Stimulated activated naive CD8-positive, alpha-beta T cell treated with anti-CD3 and anti-CD28 coated beads, Interleukin-15, Interleukin-2, amounts not matched to agents 100 U/mL and 50 U/mL, for 24 hours (primary cell): ENCODE data around the gene WIF1.

Experiments
- ATAC-seq: fragments of 150-1000 bp; cut with Tn5 transposase; one replicate; pipeline ENCODE4 v1.10.0; 2021
- DNase-seq: peaks from one replicate; pipeline ENCODE4 v3.0.0; 2021

The WIF1 gene

DNA sequence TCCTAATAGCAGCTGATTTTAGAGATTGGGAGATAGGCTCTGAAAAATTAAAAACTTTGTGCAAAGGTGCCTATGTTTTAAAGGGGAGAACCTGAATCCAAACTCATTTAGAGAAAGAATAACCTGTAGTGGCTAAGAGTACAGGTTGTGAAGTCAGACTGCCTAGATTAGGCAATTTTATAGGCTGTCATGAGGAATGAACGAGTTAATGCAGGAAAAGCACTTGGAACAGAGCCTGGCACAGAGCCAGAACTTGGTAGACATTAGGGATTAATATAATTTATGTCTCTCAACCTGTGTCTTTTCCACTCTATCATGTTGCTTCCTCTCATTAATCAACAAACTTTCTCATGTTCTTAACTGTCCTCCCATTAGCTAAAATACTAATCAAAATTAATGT, 98.1 kb downstream of the WIF1 start:
- DNase-seq, result no peak

DNA sequence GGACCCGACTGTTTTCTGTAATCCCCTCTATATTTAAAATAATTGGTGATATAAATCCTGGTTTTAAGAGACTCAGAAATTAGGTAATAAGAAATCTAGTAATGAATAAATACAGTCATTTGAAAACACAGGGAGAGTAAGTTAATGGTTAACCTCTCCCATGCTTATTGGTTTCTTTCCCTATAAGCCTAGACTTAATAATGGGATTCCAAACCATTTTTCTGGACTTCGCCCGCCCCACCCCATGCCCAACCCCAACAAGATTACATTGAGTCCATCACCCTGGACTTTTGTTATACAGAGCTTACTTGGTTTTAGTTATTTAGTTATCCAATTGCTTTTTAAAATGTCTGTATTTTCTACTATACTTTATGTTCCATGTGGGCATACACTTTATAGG, 98.7 kb downstream of the WIF1 start:
- ATAC-seq, result no peak
- no peak for DNase-seq

More for the DNA sequence above, 98.1 kb downstream of the WIF1 start:
- no peak for ATAC-seq

DNA sequence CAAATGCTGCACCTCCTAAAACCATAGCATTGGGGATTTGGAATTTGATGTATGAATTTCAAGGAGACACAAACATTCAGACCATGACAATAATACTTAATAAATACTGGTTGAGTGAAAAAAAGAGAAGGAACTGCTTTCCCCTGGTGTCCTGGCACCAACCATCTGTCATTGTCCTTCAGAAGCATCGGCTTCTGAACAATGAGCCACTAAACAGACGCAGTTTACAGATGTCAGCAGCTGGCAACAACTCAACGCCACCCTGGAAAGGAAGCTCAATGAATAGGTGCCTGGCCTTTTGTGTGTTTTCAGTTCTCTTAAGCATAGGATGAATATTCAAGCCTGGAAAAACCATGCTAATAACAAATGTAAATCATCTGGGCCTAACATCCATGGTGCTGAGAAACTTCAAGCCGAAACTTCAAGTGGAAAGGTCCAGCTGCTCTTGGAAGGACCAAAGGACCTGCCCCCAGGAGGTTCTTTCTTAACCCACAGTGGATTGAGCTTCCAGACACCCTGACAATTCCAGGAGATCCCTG, 101.3 kb downstream of the WIF1 start:
- ATAC-seq (no peak), DNase-seq (no peak)

DNA sequence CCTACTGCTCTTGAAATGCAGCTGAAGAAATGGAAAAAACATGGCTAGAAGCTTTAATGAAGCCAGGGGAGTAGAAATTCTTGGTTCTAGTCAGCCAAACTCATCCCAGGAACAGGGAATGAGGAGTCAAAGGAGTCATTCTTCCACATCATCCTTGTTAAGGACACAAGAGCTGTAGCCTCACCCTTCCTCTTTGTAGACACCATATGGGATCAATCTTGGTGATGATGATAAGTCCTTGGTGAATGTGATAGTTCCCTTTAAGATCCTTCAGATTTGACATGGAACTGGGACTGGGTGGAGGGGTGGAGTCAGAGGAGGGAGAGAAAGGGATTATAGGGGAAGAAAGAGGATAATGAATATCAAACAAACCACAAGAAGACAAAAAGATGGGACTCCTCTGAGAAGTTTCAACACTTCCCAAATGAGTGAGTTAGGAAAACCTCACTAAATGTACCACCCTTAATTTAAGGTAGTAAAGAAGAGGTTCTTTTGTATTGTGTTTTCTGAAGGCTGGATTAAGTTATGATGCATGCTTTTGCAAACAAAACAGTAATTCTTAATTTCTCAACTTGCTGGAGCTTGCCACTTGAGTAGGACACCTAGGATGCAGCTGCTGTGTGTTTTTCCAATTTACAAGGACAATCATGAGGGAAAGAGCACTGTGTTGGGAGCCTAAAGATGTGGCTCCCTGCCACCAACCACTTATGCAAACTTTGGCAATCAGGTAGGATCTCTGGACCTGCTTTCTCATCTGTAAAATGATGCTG, 104.0 kb downstream of the WIF1 start:
- no peak for ATAC-seq
- DNase-seq, result no peak

DNA sequence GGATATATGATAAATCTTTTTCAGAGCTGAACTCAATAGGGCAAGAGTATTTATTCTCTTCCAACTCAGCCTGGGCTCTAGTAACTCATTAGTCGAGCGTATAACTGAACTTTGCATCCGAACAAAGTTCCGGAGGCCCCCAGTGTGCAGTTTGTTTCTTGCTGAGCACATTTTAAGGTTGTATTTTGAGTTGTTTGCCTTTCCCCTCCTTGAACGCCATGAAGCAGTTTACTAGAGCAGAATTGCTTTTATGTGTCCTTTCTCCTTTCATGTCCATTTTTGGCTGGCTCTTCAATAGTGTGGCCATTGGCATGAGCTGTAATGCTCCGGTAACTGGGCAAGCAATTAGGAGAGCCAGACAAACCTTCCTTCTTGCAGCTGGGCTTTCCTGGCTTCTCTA, 105.3 kb downstream of the WIF1 start:
- DNase-seq, result no peak
- ATAC-seq, result no peak

DNA sequence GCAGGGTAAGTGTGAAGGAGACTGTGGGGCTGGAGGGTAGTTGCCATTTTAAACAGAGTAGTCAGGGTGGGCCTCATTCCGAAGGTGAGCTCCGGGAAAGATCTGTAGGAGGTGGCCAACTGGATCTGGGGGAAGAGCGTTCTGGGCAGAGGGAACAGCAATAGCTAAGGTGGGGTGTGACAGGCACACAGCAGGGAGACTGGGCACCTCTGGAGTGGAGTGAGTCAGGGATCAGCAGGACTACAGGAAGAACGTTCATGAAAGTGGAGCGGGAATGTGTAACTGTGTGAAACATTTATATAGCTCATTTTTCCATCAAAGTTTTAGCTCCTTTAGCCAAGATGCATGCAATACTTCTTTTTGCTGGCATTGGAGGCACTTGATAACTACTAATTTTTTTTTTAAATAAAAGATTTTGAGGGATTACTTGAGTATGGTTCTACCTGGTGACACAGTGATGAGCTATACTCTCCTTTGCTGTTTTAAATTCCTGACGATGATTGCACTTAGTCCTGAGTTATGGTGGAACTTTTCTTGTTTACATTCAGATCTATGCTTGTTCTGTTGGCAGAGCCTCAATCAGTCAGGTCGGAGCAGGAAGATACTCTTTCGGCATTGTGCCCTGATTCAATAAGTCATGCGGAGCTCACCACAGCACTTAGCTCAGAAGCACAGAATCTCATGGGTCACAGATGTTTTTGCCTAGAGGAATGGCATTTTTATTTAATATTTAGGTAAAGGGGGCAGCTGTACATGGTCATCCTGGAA, 106.4 kb downstream of the WIF1 start:
- DNase-seq (no peak), ATAC-seq (no peak)

DNA sequence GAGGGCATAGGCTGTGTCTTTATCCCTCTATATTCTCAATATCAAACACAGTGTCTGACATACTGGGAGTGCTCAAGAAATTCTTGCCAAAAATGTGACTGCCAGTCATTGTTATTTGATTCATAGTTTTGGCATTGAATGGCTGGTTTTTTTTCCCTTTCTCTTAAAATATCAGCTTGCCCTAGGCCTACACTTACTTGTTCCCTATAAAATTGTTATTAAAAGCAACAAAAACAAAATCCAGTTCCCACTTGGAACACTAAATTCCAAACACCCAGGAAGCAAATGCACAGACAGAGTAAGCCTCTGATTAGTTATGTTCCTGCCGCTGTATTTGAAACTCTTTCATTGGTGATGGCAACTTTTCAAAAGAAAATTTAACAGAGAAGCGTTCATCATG, 110.7 kb downstream of the WIF1 start:
- no peak for DNase-seq

DNA sequence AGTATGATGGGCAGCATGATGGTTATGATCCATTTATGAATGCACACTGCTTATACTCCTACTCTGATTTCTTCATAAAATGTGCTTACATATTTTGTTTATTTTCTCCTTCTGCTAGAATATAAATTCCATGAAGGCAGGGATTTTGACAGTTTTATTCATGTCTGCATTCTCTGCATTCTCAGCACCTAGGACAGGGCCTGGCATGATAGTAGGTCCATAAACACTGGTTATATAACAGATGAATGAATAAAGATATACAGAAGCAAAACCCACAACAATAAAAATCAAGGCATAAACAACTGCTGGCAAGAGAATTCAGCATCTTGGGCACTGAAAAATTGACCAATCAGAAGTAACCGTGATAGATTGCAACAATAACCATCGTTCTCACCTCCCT, 115.4 kb downstream of the WIF1 start:
- DNase-seq (no peak), ATAC-seq (no peak)

More for the DNA sequence above, 110.7 kb downstream of the WIF1 start:
- ATAC-seq, result no peak

DNA sequence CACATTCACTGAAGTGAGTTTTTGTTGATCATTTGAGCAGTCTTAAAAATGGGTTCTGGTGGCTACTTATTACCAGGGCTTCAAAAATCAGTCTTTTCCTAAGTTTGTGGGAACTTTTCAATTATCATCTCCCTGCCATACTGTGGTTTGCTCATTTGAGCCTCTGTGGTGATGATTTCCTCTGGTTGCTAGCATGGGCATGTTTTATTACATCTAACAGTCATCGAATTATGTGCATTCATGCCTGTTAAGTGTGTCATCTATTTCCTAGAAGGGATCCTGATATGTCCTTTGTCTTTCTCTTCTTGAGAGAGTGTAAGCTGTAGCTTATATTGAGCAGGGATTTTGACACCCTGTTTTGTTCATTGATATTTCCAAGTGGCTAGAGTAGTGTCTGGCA, 116.8 kb downstream of the WIF1 start:
- DNase-seq (no peak), ATAC-seq (no peak)
